Calu3 (cell line): ENCODE results near the gene UTP11. TPM values are rescaled to one million over a fixed set of nuclear protein-coding genes. Genes with fewer than 3 reads are reported as not detected.
A peak's percentile ranks its signal among the peaks of the same experiment; 100 is the strongest.
"Not testable (repeated sequence)": the region's sequence is repeated elsewhere in the genome, so short reads cannot be mapped to it uniquely, and the experiment has no call there.

Source experiments
- BruUV-seq: library from RNA; stranded (reverse); fragments of 400-500 nt; replicated peaks from 2 replicates; lab custom pipeline; 2021; lab: Mats Ljungman, UMichigan
- CTCF ChIA-PET: fragments of 300-600 bp; sonication (Branson Sonifier 250); formaldehyde crosslinking; loops from one replicate; lab custom pipeline; 2022; ENCODE audit warnings: antibody characterized with exemption; lab: Charles Lee
- DNase-seq: peaks from one replicate; pipeline ENCODE4 v3.0.0; 2022
- H3K27ac Mint-ChIP-seq: one replicate; pipeline ENCODE4 v1.8.0; 2022; ENCODE audit warnings: mixed read lengths; ENCODE audit not compliant: unreplicated experiment
- H3K27me3 Mint-ChIP-seq: one replicate; pipeline ENCODE4 v1.8.0; 2022; ENCODE audit warnings: mixed read lengths; ENCODE audit not compliant: unreplicated experiment
- H3K36me3 Mint-ChIP-seq: one replicate; pipeline ENCODE4 v1.8.0; 2022; ENCODE audit warnings: mild to moderate bottlenecking, moderate library complexity, mixed read lengths; ENCODE audit not compliant: insufficient read depth, unreplicated experiment
- H3K4me1 Mint-ChIP-seq: one replicate; pipeline ENCODE4 v1.8.0; 2022; ENCODE audit warnings: mild to moderate bottlenecking, low read depth, mixed read lengths; ENCODE audit not compliant: unreplicated experiment
- H3K4me3 Mint-ChIP-seq: one replicate; pipeline ENCODE4 v1.8.0; 2022; ENCODE audit warnings: mild to moderate bottlenecking, low read depth, moderate library complexity, mixed read lengths; ENCODE audit not compliant: unreplicated experiment
- H3K9me3 Mint-ChIP-seq: one replicate; pipeline ENCODE4 v1.8.0; 2022; ENCODE audit warnings: low read depth, mixed read lengths; ENCODE audit not compliant: unreplicated experiment
- intact Hi-C: fragments of 100-400 bp; cut with micrococcal nuclease; formaldehyde crosslinking; loops from one replicate; pipeline ENCODE4 v1.10.0; 2022; ENCODE audit not compliant: unreplicated experiment
- total RNA-seq: library from RNA; stranded (reverse); gene quantifications from 2 replicates; pipeline ENCODE4 v1.2.3, GENCODE V29; 2022
- TF ChIP-seq, protein P1 (sequence below): fragments of 200-600 bp; IDR thresholded peaks from one replicate; pipeline ENCODE4 v1.8.0; 2022; ENCODE audit warnings: antibody characterized with exemption; ENCODE audit not compliant: unreplicated experiment

UTP11 gene
- total RNA-seq, 1 experiment from 2014 or later, result 38.5 TPM

DNA sequence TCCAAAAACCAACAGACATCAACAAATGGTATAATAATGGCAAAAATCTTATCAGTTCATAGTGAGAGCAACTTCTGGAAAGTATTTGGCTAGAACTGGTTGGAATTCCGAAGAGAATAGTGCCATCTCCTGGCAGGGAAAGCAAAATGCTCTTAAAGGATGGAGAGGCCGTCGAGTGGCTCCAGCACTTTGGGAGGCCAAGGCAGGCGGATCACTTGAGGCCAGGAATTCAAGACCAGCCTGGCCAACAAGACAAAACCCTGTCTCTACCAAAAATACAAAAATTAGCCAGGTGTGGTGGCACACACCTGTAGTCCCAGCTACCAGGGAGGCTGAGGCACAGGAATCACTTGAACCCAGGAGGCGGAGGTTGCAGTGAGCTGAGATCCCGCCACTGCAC is 37.5 kb upstream of the UTP11 start:
- H3K27ac Mint-ChIP-seq, H3K9me3 Mint-ChIP-seq, H3K27me3 Mint-ChIP-seq, CTCF ChIA-PET, H3K4me1 Mint-ChIP-seq, BruUV-seq, H3K4me3 Mint-ChIP-seq: not testable (repeated sequence)
- intact Hi-C loops, result loop anchor here (1.0 kb wide), 1 partner anchor 85 kb away; no protein-coding TSS in a partner anchor
- peak; percentile 28 for DNase-seq
- peaks cover 60% of the 10 kb centered on the region for H3K36me3 Mint-ChIP-seq
- TF ChIP-seq, protein P1, sequence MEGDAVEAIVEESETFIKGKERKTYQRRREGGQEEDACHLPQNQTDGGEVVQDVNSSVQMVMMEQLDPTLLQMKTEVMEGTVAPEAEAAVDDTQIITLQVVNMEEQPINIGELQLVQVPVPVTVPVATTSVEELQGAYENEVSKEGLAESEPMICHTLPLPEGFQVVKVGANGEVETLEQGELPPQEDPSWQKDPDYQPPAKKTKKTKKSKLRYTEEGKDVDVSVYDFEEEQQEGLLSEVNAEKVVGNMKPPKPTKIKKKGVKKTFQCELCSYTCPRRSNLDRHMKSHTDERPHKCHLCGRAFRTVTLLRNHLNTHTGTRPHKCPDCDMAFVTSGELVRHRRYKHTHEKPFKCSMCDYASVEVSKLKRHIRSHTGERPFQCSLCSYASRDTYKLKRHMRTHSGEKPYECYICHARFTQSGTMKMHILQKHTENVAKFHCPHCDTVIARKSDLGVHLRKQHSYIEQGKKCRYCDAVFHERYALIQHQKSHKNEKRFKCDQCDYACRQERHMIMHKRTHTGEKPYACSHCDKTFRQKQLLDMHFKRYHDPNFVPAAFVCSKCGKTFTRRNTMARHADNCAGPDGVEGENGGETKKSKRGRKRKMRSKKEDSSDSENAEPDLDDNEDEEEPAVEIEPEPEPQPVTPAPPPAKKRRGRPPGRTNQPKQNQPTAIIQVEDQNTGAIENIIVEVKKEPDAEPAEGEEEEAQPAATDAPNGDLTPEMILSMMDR, result peak; percentile 48

DNA sequence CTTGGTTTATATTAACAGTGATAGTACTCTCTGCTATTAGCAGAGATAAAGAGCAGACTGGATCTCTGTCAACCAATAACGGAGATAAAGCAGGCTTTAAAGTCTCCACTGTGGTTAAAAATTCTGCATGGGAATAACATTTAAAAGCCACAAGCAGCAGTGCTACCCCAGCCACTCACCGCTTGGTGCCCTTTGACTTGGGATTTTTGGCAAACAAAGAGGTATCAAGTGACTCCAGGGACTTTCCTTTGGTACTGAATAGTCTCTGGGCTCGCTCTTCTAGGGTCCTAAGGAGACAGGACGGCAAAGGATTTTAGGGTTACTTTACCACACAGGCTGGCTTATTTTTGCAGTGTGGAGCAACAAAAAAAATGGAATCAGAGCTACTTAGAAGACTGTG is 34.0 kb upstream of the UTP11 start:
- CTCF ChIA-PET, result no interaction called here
- Mint-ChIP-seq H3K36me3 (peaks cover 66% of the 10 kb centered on the region), H3K27ac (no peak overlapping the region), H3K27me3 (no peaks in the 10 kb centered on the region), H3K4me1 (no peaks in the 10 kb centered on the region), H3K4me3 (no peak overlapping the region), H3K9me3 (no peaks in the 10 kb centered on the region)
- no peak for DNase-seq
- TF ChIP-seq, protein P1, result no peak
- BruUV-seq, result no TSS peak
- intact Hi-C loops, result no loop called here

DNA sequence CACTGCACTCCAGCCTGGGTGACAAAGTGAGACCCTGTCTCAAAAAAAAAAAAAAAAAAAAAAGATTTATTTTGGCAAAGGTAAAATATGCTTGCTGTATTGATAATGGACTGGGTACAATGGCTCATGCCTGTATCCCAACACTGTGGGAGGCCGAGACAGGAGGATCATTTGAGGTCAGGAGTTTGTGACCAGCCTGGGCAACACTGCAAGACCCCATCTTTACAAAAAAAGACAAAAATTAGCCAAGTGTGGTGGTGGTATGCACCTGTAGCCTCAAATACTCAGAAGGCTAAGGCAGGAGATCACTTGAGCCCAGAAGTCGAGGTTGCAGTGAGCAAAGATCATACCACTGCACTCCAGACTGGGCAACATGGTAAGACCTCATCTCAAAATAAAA is 29.0 kb upstream of the UTP11 start:
- H3K27me3 Mint-ChIP-seq, result no peaks in the 10 kb centered on the region
- intact Hi-C loops, result no loop called here
- H3K9me3 Mint-ChIP-seq, result no peaks in the 10 kb centered on the region
- peaks cover 71% of the 10 kb centered on the region for H3K36me3 Mint-ChIP-seq
- peaks cover 9% of the 10 kb centered on the region for H3K4me1 Mint-ChIP-seq
- no peak overlapping the region for H3K4me3 Mint-ChIP-seq
- CTCF ChIA-PET, result no interaction called here
- no peak for DNase-seq
- H3K27ac Mint-ChIP-seq, result no peak overlapping the region
- TF ChIP-seq, protein P1, result no peak
- no TSS peak for BruUV-seq

DNA sequence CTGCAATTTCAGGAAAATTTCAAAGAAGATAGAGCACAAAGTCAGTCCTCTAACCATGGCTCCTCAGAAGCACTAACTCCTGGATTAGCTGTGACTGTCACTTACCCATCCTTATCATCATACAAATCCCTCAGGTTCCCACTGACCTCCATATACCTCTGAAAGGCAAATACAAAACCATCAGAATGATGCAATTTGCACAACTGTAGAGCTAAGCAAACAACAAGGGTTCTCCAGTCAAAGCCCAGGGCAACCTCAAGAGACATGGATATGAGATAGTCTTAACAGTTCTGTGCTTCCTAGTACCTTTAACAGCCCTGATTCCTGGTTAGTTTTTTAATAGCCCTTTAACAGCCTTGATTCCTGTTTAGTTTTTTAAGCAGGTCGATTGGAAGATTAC is 24.9 kb upstream of the UTP11 start:
- no peak for DNase-seq
- TF ChIP-seq, protein P1, result no peak
- H3K27me3 Mint-ChIP-seq, result no peaks in the 10 kb centered on the region
- CTCF ChIA-PET, result no interaction called here
- H3K4me3 Mint-ChIP-seq, result no peak overlapping the region
- H3K27ac Mint-ChIP-seq, result no peak overlapping the region
- peaks cover 16% of the 10 kb centered on the region for H3K4me1 Mint-ChIP-seq
- no TSS peak for BruUV-seq
- intact Hi-C loops, result no loop called here
- peaks cover 59% of the 10 kb centered on the region for H3K36me3 Mint-ChIP-seq
- no peaks in the 10 kb centered on the region for H3K9me3 Mint-ChIP-seq
